ENCODE results near the gene AFAP1L1. TPM values are rescaled to one million over a fixed set of nuclear protein-coding genes. Genes with fewer than 3 reads are reported as not detected.

AFAP1L1 gene
- total RNA-seq, result 1.1 and 1.5 TPM in 2 replicates

- peak within 1 kb of the TSS; percentile 74 for H3K4me3 ChIP-seq (ENCODE audit: insufficient read depth, low read length)
- peaks cover 11% of the 10 kb centered on the region for H3K4me1 ChIP-seq (ENCODE audit: insufficient read depth, low read length)
- H3K9me3 ChIP-seq (ENCODE audit: low read depth, low read length), result peaks cover 5% of the 10 kb centered on the region
- peaks cover 10% of the 10 kb centered on the region for H3K27me3 ChIP-seq (ENCODE audit: insufficient read depth, low read length)
- TF ChIP-seq CTCF (IDR thresholded peaks at IDR 0.05; ENCODE audit: extremely low read depth, low read depth, low read length), result no peak
- no peaks in the 10 kb centered on the region for H3K36me3 ChIP-seq (ENCODE audit: insufficient read depth, low read length)
- DNase-seq (ENCODE audit: insufficient read length, low spot score, missing footprints), result peak; percentile 94
- H4K20me1 ChIP-seq (ENCODE audit: insufficient read depth, low read length), result no peaks in the 10 kb centered on the region
- peak within 1 kb of the TSS; percentile 94 for H3K4me2 ChIP-seq (ENCODE audit: insufficient read depth, low read length)
- peak within 1 kb of the TSS; percentile 81 for H2AFZ ChIP-seq (ENCODE audit: low read length)
- no peak within 1 kb of the TSS for H3K27ac ChIP-seq (ENCODE audit: low read depth, low read length)
- no peaks in the 10 kb centered on the region for H3K79me2 ChIP-seq (ENCODE audit: insufficient read depth, low read length)
These were observed at the start of gene AFAP1L1 for GRCh38 chr5:149271716-149272563. AFAP1L1 (plus strand) TSS chr5:149271859; CDS start chr5:149271969, 110 bp downstream.

- TF ChIP-seq CTCF (IDR thresholded peaks at IDR 0.05; ENCODE audit: extremely low read depth, low read depth, low read length), result no peak
- no peaks in the 10 kb centered on the region for H3K36me3 ChIP-seq (ENCODE audit: insufficient read depth, low read length)
- H3K79me2 ChIP-seq (ENCODE audit: insufficient read depth, low read length), result no peaks in the 10 kb centered on the region
- H4K20me1 ChIP-seq (ENCODE audit: insufficient read depth, low read length), result no peaks in the 10 kb centered on the region
- H3K27ac ChIP-seq (ENCODE audit: low read depth, low read length), result no peak overlapping the region
- no peak overlapping the region for H3K4me3 ChIP-seq (ENCODE audit: insufficient read depth, low read length)
- peaks cover 8% of the 10 kb centered on the region for H3K4me1 ChIP-seq (ENCODE audit: insufficient read depth, low read length)
- no peak for DNase-seq (ENCODE audit: insufficient read length, low spot score, missing footprints)
- no peaks in the 10 kb centered on the region for H3K9me3 ChIP-seq (ENCODE audit: low read depth, low read length)
- no peak overlapping the region for H3K4me2 ChIP-seq (ENCODE audit: insufficient read depth, low read length)
- H2AFZ ChIP-seq (ENCODE audit: low read length), result no peak overlapping the region
- no peaks in the 10 kb centered on the region for H3K27me3 ChIP-seq (ENCODE audit: insufficient read depth, low read length)
These were observed 48.4 kb upstream of the AFAP1L1 start for GRCh38 chr5:149223081-149223848.

GRCh38 chr5:149224282-149224681 is 47.4 kb upstream of the AFAP1L1 start:
- Histone ChIP-seq H3K27ac (ENCODE audit: low read depth, low read length) (no peak overlapping the region), H3K36me3 (ENCODE audit: insufficient read depth, low read length) (no peaks in the 10 kb centered on the region), H2AFZ (ENCODE audit: low read length) (no peak overlapping the region), H3K4me3 (ENCODE audit: insufficient read depth, low read length) (no peak overlapping the region), H3K79me2 (ENCODE audit: insufficient read depth, low read length) (no peaks in the 10 kb centered on the region), H4K20me1 (ENCODE audit: insufficient read depth, low read length) (no peaks in the 10 kb centered on the region), H3K4me2 (ENCODE audit: insufficient read depth, low read length) (no peak overlapping the region), H3K9me3 (ENCODE audit: low read depth, low read length) (no peaks in the 10 kb centered on the region), H3K27me3 (ENCODE audit: insufficient read depth, low read length) (no peaks in the 10 kb centered on the region), H3K4me1 (ENCODE audit: insufficient read depth, low read length) (peaks cover 8% of the 10 kb centered on the region)
- no peak for TF ChIP-seq CTCF (IDR thresholded peaks at IDR 0.05; ENCODE audit: extremely low read depth, low read depth, low read length)
- no peak for DNase-seq (ENCODE audit: insufficient read length, low spot score, missing footprints)
